Loucy (cell line): Measurements from ENCODE around the gene TRAPPC13.

Experiments used
- H2AFZ ChIP-seq: fragments of 200-600 bp; sonication (generic); 2 replicates; pipeline ENCODE4 v1.6.0; 2016; ENCODE audit warnings: antibody characterized with exemption, mild to moderate bottlenecking, low read length, moderate library complexity
- H3F3A ChIP-seq: fragments of 200-600 bp; 2 replicates; pipeline ENCODE4 v1.6.0; 2016; ENCODE audit warnings: antibody characterized with exemption, low read depth, mild to moderate bottlenecking
- H3K27me3 ChIP-seq: fragments of 200-600 bp; sonication (generic); 2 replicates; pipeline ENCODE4 v1.6.1; 2014; ENCODE audit warnings: low read length, mild to moderate bottlenecking; ENCODE audit not compliant: insufficient read depth, poor library complexity, severe bottlenecking
- H3K36me3 ChIP-seq: fragments of 200-600 bp; sonication (generic); 2 replicates; pipeline ENCODE4 v1.6.1; 2016; ENCODE audit warnings: low read length; ENCODE audit not compliant: insufficient read depth
- H3K4me1 ChIP-seq: fragments of 200-600 bp; sonication (generic); 2 replicates; pipeline ENCODE4 v1.5.1; 2014; ENCODE audit warnings: low read length, mild to moderate bottlenecking; ENCODE audit not compliant: insufficient read depth, poor library complexity, severe bottlenecking
- H3K4me2 ChIP-seq: fragments of 200-600 bp; sonication (generic); 2 replicates; pipeline ENCODE4 v1.6.0; 2014; ENCODE audit warnings: antibody characterized with exemption, low read length, low read depth, mild to moderate bottlenecking; ENCODE audit not compliant: poor library complexity, severe bottlenecking
- H3K4me3 ChIP-seq: fragments of 200-600 bp; sonication (generic); 2 replicates; pipeline ENCODE4 v1.5.1; 2014; ENCODE audit warnings: low read length, mild to moderate bottlenecking, mixed read lengths; ENCODE audit not compliant: poor library complexity, severe bottlenecking
- H3K79me2 ChIP-seq: fragments of 200-600 bp; sonication (generic); 2 replicates; pipeline ENCODE4 v1.6.1; 2014; ENCODE audit warnings: low read length; ENCODE audit not compliant: insufficient read depth
- H3K9ac ChIP-seq: fragments of 200-600 bp; sonication (generic); 2 replicates; pipeline ENCODE4 v1.6.0; 2014; ENCODE audit warnings: mild to moderate bottlenecking, low read depth, low read length, moderate library complexity; ENCODE audit not compliant: poor library complexity, severe bottlenecking
- H3K9me2 ChIP-seq: fragments of 200-600 bp; sonication (generic); replicated peaks from 2 replicates; pipeline ENCODE4 v1.6.1; 2016; ENCODE audit warnings: low read depth, low read length, mixed read lengths
- H3K9me3 ChIP-seq: fragments of 200-600 bp; sonication (generic); 2 replicates; pipeline ENCODE4 v1.6.1; 2014; ENCODE audit warnings: mild to moderate bottlenecking, antibody characterized with exemption, low read length, low read depth; ENCODE audit not compliant: insufficient read depth
- H4K20me1 ChIP-seq: fragments of 200-600 bp; sonication (generic); 2 replicates; pipeline ENCODE4 v1.6.0; 2014; ENCODE audit warnings: antibody characterized with exemption, low read length, mild to moderate bottlenecking; ENCODE audit not compliant: insufficient read depth, poor library complexity, severe bottlenecking
- EZH2phosphoT487 ChIP-seq: fragments of 200-600 bp; IDR thresholded peaks from 2 replicates; pipeline ENCODE4 v1.6.1; 2018; ENCODE audit warnings: antibody characterized with exemption, mild to moderate bottlenecking, moderate library complexity, borderline replicate concordance
- TF ChIP-seq, protein P1 (sequence below): fragments of 200-600 bp; sonication (generic); conservative IDR thresholded peaks from 2 replicates; pipeline ENCODE4 v1.5.1; 2014; ENCODE audit warnings: mild to moderate bottlenecking, antibody characterized with exemption, low read length

The TRAPPC13 gene

DNA sequence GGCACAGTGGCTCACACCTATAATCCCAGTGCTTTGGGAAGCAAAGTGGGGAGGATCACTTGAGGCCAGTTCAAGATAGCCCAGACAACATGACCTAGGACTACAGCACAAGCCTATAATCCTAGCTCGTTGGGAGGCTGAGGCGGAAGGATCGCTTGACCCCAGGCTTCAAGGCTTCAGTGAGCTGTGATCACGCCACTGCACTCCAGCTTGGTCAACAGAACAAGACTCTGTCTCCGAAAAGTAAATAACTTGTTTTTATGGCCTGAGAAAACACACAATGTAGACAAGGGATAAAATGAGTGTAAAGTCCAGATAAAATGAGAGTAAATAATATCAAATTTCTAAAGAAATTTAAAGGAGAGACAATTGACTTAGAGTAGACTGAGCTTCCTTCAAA, 26.3 kb downstream of the TRAPPC13 start:
- H3K27me3 ChIP-seq, result no peaks in the 10 kb centered on the region
- H3K9ac ChIP-seq, result no peak overlapping the region
- no peaks in the 10 kb centered on the region for H4K20me1 ChIP-seq
- no peaks in the 10 kb centered on the region for H3K9me3 ChIP-seq
- no peaks in the 10 kb centered on the region for H3F3A ChIP-seq
- H3K9me2 ChIP-seq, result no peaks in the 10 kb centered on the region
- TF ChIP-seq, protein P1, sequence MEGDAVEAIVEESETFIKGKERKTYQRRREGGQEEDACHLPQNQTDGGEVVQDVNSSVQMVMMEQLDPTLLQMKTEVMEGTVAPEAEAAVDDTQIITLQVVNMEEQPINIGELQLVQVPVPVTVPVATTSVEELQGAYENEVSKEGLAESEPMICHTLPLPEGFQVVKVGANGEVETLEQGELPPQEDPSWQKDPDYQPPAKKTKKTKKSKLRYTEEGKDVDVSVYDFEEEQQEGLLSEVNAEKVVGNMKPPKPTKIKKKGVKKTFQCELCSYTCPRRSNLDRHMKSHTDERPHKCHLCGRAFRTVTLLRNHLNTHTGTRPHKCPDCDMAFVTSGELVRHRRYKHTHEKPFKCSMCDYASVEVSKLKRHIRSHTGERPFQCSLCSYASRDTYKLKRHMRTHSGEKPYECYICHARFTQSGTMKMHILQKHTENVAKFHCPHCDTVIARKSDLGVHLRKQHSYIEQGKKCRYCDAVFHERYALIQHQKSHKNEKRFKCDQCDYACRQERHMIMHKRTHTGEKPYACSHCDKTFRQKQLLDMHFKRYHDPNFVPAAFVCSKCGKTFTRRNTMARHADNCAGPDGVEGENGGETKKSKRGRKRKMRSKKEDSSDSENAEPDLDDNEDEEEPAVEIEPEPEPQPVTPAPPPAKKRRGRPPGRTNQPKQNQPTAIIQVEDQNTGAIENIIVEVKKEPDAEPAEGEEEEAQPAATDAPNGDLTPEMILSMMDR, result no peak
- no peak for TF ChIP-seq EZH2phosphoT487
- H3K4me3 ChIP-seq, result no peak overlapping the region
- no peaks in the 10 kb centered on the region for H3K36me3 ChIP-seq
- no peak overlapping the region for H3K4me2 ChIP-seq
- H3K4me1 ChIP-seq, result no peaks in the 10 kb centered on the region
- no peaks in the 10 kb centered on the region for H3K79me2 ChIP-seq
- H2AFZ ChIP-seq, result no peak overlapping the region

DNA sequence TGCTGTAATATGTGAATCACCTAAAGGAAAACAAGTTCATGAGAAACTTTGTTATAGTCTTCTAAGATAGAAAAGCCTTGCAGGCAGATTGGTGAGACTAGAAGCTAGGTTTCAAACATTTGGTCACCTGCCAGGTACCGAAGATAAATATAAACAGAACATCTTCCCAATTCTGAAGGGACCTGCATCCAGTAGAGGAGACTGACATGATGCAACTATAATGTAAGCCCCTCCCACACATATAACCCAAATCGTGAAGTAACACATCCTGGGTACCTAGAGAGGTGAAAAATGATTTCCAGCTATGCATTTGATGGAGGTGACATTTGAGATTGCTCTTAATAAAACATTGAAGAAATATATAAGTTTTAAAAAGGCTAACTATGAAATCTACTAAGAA, 29.9 kb downstream of the TRAPPC13 start:
- Histone ChIP-seq H3K4me1 (no peaks in the 10 kb centered on the region), H3K79me2 (no peaks in the 10 kb centered on the region), H3F3A (no peaks in the 10 kb centered on the region), H4K20me1 (no peaks in the 10 kb centered on the region), H2AFZ (no peak overlapping the region), H3K9me3 (no peaks in the 10 kb centered on the region), H3K36me3 (no peaks in the 10 kb centered on the region), H3K4me3 (no peak overlapping the region), H3K9ac (no peak overlapping the region), H3K4me2 (no peak overlapping the region), H3K9me2 (no peaks in the 10 kb centered on the region), H3K27me3 (no peaks in the 10 kb centered on the region)
- TF ChIP-seq, protein P1, result no peak
- no peak for TF ChIP-seq EZH2phosphoT487

GRCh38 chr5:65663804-65664521, 39.1 kb downstream of the TRAPPC13 start:
- Histone ChIP-seq H2AFZ (no peak overlapping the region), H3K9me2 (no peaks in the 10 kb centered on the region), H3F3A (no peaks in the 10 kb centered on the region), H3K36me3 (peaks cover 14% of the 10 kb centered on the region; the same call in 1 of the 2 replicates), H3K4me1 (peaks cover 4% of the 10 kb centered on the region), H3K9ac (no peak overlapping the region), H3K9me3 (no peaks in the 10 kb centered on the region), H3K4me3 (no peak overlapping the region), H3K4me2 (no peak overlapping the region), H3K79me2 (no peaks in the 10 kb centered on the region), H4K20me1 (no peaks in the 10 kb centered on the region), H3K27me3 (no peaks in the 10 kb centered on the region)
- TF ChIP-seq EZH2phosphoT487, result no peak
- TF ChIP-seq, protein P1, result no peak
